ENCODE measurements around the gene GLCE.
"Not testable (repeated sequence)": the region's sequence is repeated elsewhere in the genome, so short reads cannot be mapped to it uniquely, and the experiment has no call there.

Gene GLCE

GRCh38 chr15:69272139-69272538 is 111.7 kb downstream of the GLCE start:
- no peak for DNase-seq (ENCODE audit: low spot score)

- DNase-seq (ENCODE audit: low spot score): no peak
These were observed 112.5 kb downstream of the GLCE start for GRCh38 chr15:69272891-69273290.

GRCh38 chr15:69275074-69275670 is 114.7 kb downstream of the GLCE start:
- no peak for DNase-seq (ENCODE audit: low spot score)

DNA sequence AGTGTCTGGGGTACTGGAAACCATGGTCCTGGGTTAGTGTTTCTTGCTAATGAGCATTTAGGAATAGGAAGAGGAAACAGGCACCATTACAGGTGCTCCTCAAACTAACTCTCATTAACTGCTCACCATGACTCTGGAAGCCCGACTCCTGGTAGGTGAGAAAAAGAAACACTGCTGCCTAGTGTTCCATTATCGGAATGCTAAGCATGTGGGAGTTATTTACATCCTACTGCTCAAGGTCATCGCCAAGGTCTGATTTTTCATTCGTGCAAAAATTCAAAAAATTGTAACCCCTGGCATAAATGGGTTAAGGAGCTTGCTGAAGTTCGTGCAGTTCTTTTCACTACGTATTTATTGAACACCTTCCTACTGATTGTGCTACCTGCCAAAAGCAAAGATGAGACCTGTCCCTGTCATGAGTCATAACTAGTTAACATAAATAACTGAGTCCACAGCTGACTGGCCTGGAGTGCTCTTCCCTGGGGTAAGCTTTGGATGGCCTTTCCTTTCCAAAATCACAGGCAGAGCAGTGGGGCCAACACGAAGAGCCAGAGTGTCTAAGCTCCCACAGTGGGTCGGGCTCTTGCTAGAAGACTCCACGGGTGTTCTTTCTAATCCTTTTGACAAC is 115.6 kb downstream of the GLCE start:
- no peak for DNase-seq (ENCODE audit: low spot score)

DNA sequence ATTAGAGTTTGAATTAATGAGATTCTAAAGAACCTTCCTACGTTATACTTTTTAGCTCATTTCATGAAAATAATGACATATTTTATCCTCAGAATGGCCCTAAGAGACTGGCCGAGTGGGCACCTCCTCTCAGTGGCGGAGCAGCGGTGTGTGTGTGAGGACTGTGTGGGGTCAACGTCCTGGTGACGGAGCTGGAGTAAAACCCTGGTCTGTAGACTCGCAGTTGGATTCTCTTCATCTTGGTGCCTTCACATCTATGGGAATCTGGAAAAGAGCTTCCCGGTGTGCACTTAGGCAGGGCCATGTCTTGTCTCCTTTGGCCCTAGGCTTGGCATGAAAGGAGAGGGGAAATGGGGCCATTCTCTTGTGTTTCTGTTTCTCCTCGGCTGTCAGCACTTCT is 116.9 kb downstream of the GLCE start:
- no peak for DNase-seq (ENCODE audit: low spot score)

DNA sequence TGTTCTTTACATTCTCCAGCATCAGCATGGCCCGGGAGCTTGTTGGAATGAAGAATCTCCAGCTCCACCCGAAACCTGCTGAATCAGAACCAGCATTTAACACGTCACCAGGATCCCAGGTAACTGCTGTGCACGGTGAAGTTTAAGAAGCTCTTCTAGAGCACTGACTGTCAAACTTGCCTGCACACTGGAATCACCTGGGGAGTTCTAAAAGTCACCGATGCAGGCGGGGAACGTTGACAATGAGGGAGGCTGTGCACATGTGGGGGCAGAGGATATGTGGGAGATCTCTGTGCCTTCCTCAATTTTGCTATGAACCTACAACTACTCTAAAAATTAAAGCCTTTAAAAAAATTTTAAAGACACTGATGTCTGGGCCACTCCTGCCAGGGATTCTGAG is 119.2 kb downstream of the GLCE start:
- DNase-seq (ENCODE audit: low spot score): no peak

- DNase-seq (ENCODE audit: low spot score): no peak
These were observed 120.3 kb downstream of the GLCE start for GRCh38 chr15:69280783-69281182.

DNA sequence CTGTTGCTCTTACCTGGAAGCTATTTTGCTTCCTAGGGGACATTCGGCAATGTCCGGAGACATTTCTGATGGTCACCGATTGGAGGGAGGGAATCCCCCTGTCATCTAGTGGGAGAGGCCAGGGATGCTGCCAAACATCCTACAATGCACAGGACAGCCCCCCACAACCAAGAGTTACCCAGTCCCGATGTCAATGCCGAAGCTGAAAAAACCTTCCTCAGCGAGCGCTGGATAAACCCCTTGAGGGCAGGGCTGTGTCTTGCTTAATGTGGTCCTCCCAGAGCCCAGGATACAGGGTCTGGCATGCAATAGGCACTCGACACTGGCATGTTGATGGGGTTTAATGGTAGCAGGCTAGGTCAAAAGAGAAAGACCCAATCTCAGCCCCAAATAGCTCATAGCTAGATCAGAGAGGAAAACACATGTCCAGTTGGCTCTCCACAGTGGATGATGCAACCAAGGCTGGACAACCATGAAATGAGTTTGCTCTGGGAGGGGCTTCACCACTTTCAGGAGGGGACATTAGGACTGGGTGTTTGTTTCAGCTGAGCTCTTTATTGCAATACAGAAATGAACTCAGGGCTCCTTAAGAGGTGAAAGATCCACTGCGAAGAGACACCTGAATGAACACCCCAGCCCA is 121.8 kb downstream of the GLCE start:
- DNase-seq (ENCODE audit: low spot score): no peak

DNA sequence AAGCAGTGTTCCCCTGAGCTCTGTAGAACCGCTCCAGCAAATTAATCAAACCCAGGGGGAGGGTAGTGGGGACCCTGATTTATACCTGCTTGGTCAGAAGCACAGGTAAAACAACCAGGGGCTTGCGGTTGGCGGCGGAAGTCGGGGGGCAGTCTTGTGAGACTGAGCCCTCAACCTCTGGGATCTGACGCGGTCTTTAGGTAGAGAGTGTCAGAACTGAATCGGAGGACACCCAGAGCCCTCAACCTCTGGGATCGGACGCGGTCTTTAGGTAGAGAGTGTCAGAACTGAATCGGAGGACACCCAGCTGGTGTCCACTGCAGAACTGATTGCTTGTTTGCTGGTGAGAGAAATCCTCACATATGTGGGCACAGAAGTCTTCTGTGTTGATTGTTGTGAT is 125.4 kb downstream of the GLCE start:
- no peak for DNase-seq (ENCODE audit: low spot score)

- DNase-seq (ENCODE audit: low spot score): no peak
These were observed 127.6 kb downstream of the GLCE start for GRCh38 chr15:69288011-69288410.

GRCh38 chr15:69288531-69289341 is 128.3 kb downstream of the GLCE start:
- no peak for DNase-seq (ENCODE audit: low spot score)

DNA sequence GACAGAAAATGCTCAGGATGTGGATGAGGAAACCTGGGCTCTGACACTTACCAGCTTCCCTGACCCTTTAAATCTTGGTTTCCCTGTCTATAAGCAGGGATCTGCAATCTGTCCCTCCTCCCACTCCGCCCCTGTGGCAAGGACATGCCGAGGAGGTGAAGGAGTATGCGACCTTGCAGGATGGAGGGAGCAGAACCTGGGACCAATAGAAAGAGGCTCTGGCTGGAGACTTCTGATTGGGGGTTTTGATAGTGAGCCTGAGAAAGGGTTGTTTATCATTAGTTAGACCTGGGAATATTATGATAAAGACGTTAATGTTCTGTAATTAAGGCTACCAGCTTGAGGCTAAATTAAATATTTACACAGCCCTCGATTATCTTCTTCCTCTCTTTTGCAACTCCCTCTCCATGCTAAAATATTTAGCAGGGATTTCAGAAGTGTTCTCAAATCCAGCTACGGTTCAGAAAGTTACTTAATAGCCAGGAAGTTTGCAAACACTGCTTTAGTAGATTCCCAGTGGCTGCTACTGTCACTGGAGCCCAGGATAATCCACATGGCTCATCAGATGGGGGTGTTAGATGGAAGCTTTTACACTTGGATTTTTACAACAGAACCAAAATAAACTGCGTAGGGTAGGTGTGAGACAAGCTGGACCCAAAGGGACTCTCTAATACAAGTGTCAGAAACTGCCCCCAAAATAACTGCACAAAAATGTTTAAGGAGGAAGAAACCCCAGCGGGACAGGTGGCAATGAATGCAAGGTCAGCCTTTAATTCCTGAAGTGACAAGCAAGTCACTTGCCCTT is 129.1 kb downstream of the GLCE start:
- no peak for DNase-seq (ENCODE audit: low spot score)

DNA sequence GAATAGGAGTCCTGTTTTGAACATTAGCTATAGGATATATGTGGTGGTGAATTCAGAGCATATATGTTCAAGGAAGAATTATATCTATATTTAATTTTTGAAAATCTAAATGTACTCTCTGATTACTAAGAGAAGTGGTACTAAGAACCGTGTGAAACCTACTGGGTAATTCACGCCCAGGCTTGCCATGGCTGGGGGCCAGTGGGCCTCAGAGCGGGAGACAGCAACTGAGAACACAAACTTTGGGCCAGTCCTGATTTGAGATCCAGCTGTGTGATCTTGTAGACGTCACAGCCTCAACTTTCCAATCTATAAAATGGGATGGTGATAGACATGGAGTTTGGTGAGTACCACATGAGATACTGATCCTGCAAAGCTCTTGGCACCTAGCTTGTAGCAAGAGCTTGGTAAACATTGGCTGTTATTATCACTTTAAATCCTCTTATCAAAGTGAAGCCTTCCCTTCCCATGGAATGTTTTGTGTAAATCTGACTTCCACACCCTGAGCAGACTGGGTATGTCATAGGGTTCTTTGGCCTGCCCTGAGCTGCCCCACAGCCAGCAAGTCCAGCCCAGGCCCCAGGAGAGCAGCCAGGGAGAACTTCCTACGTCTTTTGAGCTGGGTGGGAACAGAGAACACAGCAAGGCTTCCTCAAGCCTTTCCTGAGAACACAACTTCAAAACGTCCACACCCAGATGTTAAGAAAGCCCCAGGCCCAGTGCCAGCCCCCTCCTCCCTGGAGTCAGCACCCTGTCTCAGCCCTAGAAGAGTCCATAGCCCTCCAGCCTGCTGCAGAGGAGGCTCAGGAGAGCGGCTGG is 130.1 kb downstream of the GLCE start:
- DNase-seq (ENCODE audit: low spot score): no peak

DNA sequence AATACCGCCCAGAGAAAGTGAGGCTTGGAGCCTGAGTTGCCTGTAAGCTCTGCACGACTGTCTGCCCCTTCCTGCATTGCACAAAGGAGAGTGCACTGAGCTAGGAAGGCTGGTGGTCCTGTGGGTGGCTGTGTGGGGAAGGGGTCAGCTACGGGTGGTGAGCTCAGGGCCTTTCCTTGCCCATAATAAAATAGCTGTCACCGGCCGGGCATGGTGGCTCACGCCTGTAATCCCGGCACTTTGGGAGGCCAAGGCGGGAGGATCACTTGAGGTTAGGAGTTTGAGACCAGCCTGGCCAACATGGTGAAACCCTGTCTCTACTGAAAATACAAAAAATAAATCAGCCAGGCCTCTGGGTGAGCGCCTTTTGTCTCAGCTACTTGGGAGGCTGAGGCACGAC is 131.2 kb downstream of the GLCE start:
- not testable (repeated sequence) for DNase-seq (ENCODE audit: low spot score)

DNA sequence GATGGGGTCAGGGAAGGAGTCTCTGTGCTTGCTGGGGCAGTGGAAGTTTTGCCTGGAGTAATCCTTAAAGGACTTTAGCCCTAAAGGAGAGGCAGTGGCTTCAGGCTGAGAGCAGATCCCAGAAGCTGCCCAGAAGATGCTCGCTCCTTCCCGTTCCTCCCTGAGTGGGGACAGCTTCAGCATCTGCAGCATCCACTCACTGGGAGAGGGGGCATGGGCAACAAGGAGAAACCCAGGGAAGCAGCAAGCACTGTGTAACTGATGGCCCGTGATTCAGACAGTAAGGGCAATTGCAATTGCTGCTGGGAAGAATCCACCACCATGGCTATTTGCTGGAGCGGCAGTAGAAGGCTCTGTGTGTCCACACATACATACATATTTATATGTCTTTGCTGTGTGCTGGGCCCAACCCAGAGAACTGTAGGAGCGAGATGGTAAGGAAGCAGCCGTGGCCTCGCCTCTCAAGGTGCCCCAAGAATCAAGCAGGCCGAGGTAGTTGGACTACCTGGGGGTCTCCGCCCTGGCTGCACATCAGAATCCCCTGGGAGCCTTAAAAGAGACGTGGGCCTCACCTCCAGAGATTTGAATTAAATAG is 132.5 kb downstream of the GLCE start:
- DNase-seq (ENCODE audit: low spot score): no peak

GRCh38 chr15:69293741-69294615 is 133.5 kb downstream of the GLCE start:
- no peak for DNase-seq (ENCODE audit: low spot score)

- DNase-seq (ENCODE audit: low spot score): no peak
These were observed 136.2 kb downstream of the GLCE start for GRCh38 chr15:69296606-69297005.

- no peak for DNase-seq (ENCODE audit: low spot score)
These were observed 137.4 kb downstream of the GLCE start for GRCh38 chr15:69297642-69298353.

DNA sequence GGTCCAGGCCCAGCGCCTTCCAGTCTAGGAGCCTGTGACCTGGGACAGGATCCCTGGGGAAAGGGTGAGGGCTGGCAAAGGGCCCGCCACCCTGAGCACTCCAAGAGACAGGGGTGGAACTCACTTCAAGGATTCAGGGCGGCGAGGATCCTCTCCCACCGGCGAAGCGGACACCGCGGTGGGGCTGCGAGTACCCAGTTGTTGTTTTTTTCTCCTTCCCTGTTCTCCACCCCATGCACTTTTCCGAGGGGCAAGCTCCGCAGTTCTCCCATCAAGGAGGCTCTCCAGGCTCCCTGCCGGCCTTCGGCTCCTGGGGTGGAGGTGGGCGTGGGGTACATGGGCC is 137.9 kb downstream of the GLCE start:
- no peak for DNase-seq (ENCODE audit: low spot score)

All from SK-N-DZ (cell line).